ENCODE measurements around the gene HOXB2. TPM values are rescaled to one million over a fixed set of nuclear protein-coding genes. Genes with fewer than 3 reads are reported as not detected.

The HOXB2 gene
- total RNA-seq, 2 experiments from 2014 or later, result not detected

DNA sequence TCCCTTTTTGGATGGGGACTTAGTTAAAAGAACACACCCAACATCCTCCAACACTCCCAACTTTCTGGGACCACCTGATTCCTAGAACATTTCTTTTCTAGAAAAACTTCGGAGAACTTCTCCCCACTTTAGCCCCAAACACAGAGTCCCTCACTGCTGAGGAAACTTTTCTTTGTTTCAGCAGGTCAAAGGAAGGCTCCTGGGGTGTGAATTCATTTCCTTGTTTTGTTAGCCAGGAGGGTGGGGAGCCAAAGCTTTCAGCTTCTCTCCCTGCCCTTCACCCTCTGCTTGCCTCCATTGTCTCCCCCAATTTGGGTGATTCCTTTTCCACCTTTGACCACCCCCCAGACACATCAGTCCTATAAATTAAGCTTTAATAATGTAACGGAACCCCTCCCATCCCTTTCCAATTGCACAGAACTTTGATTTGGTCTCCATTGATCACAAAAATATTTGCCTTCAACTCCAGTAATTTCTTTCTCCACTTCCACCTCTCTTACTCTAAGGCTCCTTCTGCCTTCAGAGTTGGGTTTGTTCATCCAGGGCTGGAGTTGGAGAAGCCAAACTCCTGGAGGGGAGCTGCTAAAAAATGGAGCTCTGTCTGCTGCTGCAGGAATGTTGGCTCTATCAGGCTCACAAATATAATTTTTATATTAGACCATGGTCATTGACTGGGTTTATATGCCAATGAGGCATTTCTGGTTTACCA, 22.9 kb upstream of the HOXB2 start:
- no peak for DNase-seq (ENCODE audit: low spot score)
- Histone ChIP-seq H3K36me3 (ENCODE audit: insufficient read depth, low read length) (no peaks in the 10 kb centered on the region), H3K9me3 (ENCODE audit: low read length) (no peaks in the 10 kb centered on the region), H2AFZ (ENCODE audit: low read length) (no peak overlapping the region), H3K9me2 (ENCODE audit: insufficient read depth, low read length) (no peaks in the 10 kb centered on the region), H3K79me2 (ENCODE audit: insufficient read depth, low read depth, low read length) (no peaks in the 10 kb centered on the region), H3K4me2 (ENCODE audit: low read length) (no peak overlapping the region), H3K27ac (ENCODE audit: low read depth, low read length, poor library complexity, severe bottlenecking) (no peak overlapping the region), H3K4me1 (ENCODE audit: insufficient read depth, low read length, poor library complexity, severe bottlenecking) (no peaks in the 10 kb centered on the region), H4K20me1 (ENCODE audit: insufficient read depth, low read length) (no peaks in the 10 kb centered on the region), H3K4me3 (ENCODE audit: low read depth, low read length, poor library complexity, severe bottlenecking) (no peak overlapping the region)
- ChIA-PET CTCF (ENCODE audit: unreplicated experiment) (no interaction called here), POLR2A (interaction anchor here (0.5 to 0.6 kb wide), 3 partner anchors 21 to 665 kb away, joined by 3 to 4 read pairs (median 3); no protein-coding TSS in a partner anchor)
- no TSS peak for BruUV-seq (replicated peaks)
- no peak for TF ChIP-seq EZH2phosphoT487 (IDR thresholded peaks at IDR 0.05; ENCODE audit: borderline replicate concordance, low read depth, low read length)
- TF ChIP-seq, protein P1, sequence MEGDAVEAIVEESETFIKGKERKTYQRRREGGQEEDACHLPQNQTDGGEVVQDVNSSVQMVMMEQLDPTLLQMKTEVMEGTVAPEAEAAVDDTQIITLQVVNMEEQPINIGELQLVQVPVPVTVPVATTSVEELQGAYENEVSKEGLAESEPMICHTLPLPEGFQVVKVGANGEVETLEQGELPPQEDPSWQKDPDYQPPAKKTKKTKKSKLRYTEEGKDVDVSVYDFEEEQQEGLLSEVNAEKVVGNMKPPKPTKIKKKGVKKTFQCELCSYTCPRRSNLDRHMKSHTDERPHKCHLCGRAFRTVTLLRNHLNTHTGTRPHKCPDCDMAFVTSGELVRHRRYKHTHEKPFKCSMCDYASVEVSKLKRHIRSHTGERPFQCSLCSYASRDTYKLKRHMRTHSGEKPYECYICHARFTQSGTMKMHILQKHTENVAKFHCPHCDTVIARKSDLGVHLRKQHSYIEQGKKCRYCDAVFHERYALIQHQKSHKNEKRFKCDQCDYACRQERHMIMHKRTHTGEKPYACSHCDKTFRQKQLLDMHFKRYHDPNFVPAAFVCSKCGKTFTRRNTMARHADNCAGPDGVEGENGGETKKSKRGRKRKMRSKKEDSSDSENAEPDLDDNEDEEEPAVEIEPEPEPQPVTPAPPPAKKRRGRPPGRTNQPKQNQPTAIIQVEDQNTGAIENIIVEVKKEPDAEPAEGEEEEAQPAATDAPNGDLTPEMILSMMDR (conservative IDR thresholded peaks at IDR 0.05; ENCODE audit: low read length), result no peak
- intact Hi-C loops (cut with micrococcal nuclease; ENCODE audit: unreplicated experiment), result no loop called here

DNA sequence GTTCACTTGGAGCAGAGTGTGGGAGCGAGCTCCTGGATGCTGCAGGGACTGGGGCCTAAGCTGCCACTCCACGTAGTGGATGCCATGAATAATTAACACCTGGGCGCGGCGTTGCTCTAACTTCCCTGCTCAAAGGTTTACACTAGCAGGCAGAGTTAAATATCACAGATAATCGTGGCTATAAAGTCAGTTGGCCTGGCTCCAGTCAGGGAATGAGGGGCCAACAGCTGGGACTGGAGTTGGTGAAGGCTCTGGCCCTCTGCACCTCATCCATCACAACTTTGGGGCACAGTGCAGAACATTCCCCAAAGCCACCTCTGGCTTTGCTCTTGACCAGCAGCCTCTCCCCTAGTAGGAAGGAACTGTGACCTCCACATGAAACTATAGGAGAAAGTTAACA, 22.3 kb upstream of the HOXB2 start:
- no peak overlapping the region for H2AFZ ChIP-seq (ENCODE audit: low read length)
- ChIA-PET POLR2A (interaction anchor here (0.5 to 0.6 kb wide), 2 partner anchors 20 to 665 kb away, joined by 3 read pairs; no protein-coding TSS in a partner anchor), CTCF (ENCODE audit: unreplicated experiment) (no interaction called here)
- no peak overlapping the region for H3K4me2 ChIP-seq (ENCODE audit: low read length)
- no peaks in the 10 kb centered on the region for H3K4me1 ChIP-seq (ENCODE audit: insufficient read depth, low read length, poor library complexity, severe bottlenecking)
- H3K9me3 ChIP-seq (ENCODE audit: low read length), result no peaks in the 10 kb centered on the region
- no peak for DNase-seq (ENCODE audit: low spot score)
- no TSS peak for BruUV-seq (replicated peaks)
- H3K9me2 ChIP-seq (ENCODE audit: insufficient read depth, low read length), result no peaks in the 10 kb centered on the region
- TF ChIP-seq, protein P1 (conservative IDR thresholded peaks at IDR 0.05; ENCODE audit: low read length), result no peak
- TF ChIP-seq EZH2phosphoT487 (IDR thresholded peaks at IDR 0.05; ENCODE audit: borderline replicate concordance, low read depth, low read length), result no peak
- no peak overlapping the region for H3K4me3 ChIP-seq (ENCODE audit: low read depth, low read length, poor library complexity, severe bottlenecking)
- intact Hi-C loops (cut with micrococcal nuclease; ENCODE audit: unreplicated experiment), result no loop called here
- no peaks in the 10 kb centered on the region for H3K36me3 ChIP-seq (ENCODE audit: insufficient read depth, low read length)
- H3K79me2 ChIP-seq (ENCODE audit: insufficient read depth, low read depth, low read length), result no peaks in the 10 kb centered on the region
- no peak overlapping the region for H3K27ac ChIP-seq (ENCODE audit: low read depth, low read length, poor library complexity, severe bottlenecking)
- no peaks in the 10 kb centered on the region for H4K20me1 ChIP-seq (ENCODE audit: insufficient read depth, low read length)

DNA sequence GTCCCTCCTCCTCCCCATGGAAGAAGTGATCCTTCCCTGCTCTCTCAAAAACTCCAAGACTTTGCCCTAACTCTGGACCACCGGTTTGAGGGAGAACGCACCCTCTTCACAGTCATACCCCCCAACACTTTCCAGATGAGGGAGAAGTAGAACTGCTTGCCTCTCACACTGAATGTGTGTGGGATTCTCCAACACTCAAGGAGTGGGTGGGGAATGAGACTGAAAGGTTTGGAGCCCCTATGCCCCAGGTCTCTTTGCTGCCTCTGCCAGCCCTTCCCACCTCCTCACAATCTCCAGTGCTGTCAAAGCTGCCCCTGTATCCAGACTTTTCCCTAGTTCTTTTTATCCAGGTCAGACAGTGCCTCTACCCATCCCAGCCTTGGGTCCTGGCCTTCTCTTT, 21.8 kb upstream of the HOXB2 start:
- Histone ChIP-seq H3K79me2 (ENCODE audit: insufficient read depth, low read depth, low read length) (no peaks in the 10 kb centered on the region), H3K27ac (ENCODE audit: low read depth, low read length, poor library complexity, severe bottlenecking) (no peak overlapping the region), H3K9me3 (ENCODE audit: low read length) (no peaks in the 10 kb centered on the region), H4K20me1 (ENCODE audit: insufficient read depth, low read length) (no peaks in the 10 kb centered on the region), H3K9me2 (ENCODE audit: insufficient read depth, low read length) (no peaks in the 10 kb centered on the region), H3K4me3 (ENCODE audit: low read depth, low read length, poor library complexity, severe bottlenecking) (no peak overlapping the region), H3K4me2 (ENCODE audit: low read length) (no peak overlapping the region), H3K4me1 (ENCODE audit: insufficient read depth, low read length, poor library complexity, severe bottlenecking) (no peaks in the 10 kb centered on the region), H3K36me3 (ENCODE audit: insufficient read depth, low read length) (no peaks in the 10 kb centered on the region), H2AFZ (ENCODE audit: low read length) (no peak overlapping the region)
- no TSS peak for BruUV-seq (replicated peaks)
- TF ChIP-seq, protein P1 (conservative IDR thresholded peaks at IDR 0.05; ENCODE audit: low read length), result no peak
- TF ChIP-seq EZH2phosphoT487 (IDR thresholded peaks at IDR 0.05; ENCODE audit: borderline replicate concordance, low read depth, low read length), result no peak
- CTCF ChIA-PET (ENCODE audit: unreplicated experiment), result no interaction called here
- intact Hi-C loops (cut with micrococcal nuclease; ENCODE audit: unreplicated experiment), result no loop called here
- DNase-seq (ENCODE audit: low spot score), result no peak
- POLR2A ChIA-PET, result no interaction called here
